ENCODE results near the gene CYSLTR2.

CYSLTR2 gene

DNA sequence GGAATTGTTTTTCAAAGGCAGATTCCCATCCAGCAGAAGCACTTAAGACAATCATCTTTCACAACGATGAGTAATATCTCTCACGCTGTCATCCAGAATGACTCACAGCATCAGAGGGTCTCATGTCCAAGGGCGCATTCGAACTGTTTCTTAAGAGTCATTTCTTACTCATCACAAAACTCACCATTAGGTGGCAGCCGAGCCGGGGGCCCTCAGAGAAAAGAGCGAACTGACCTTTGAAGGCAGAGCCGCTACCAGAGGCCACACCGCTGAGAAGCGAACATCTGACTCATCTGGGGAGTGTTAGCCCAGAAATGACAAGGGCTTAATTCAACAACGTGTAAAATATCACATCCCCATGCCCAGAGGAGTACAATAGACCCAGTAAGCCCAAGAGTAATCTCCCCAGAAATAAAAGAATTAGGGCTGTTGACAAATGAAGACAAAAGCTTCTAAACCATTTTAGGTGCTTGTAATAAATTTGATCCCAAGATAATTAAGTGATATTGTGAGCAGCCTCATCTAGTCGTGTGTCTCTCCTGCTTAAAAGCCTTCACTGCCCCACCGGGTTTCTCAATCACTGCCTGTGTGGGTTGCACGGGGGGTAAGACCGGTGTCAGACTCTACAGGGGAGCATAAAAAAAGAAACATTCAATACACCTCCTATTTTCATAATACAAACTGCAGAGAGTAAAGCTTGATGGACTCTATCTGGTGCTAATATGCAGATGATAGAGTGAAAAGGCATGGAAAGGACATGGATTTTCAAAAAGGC lies 96.2 kb downstream of the CYSLTR2 start:
- DNase-seq: no peak

DNA sequence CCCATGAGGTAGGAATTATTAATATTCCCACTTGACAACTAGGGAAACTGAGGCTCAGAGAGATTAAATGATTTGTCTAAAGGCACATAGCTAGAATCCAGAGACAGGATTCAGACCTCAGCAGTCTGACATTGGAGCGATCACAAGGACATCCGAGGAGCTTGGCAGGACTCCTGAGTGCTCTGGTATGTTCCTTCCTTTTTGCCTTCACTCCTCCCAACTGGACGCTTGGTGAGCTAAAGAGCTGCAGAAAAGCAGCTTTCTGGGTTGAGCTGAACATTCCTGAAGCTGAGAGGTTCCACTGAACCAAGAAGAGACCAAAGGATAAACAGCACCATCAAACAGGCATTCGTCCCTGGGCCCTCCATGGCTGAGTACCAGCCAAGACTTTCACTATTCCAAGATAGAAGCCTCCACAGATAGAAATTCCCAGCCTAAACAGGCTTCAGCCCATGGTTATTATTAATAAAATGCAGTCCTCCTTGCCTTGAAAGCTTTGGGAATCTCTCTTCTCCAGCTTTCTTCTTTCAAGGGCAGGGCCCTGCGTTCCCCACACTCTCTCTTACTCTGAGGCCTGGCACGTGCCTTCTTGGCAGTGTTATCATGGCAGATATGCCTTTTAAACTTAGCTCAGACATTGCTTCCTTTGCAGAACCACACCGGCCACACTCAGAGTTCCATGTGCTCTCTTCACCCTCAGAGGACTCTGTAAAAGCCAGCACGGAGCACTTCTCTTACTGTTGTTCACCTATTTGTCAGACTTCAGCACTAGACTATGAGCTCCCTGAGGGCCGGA lies 97.1 kb downstream of the CYSLTR2 start:
- DNase-seq: no peak

DNA sequence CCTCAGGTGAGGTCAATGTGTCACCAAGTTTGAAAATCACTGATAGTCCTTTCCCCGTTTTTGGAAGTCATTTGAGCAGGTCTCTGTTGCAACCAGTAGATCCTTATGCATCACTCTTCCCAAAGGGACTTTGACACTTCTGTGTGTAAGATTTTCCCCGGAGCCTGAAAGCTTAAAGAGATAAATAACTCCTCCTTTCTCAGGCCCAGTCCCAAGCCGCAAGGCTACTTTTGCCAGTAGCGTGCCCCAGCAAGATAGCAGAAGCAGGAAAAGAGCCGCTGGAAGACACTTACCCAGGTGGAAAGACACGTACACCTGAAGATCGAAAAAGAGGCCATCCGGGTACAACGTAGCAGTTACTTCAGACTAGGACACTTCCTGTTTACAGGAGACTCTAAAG lies 106.9 kb downstream of the CYSLTR2 start:
- DNase-seq: no peak
